Measurements from ENCODE around the gene MSANTD1.
"Not testable (repeated sequence)": the region's sequence is repeated elsewhere in the genome, so short reads cannot be mapped to it uniquely, and the experiment has no call there.

The MSANTD1 gene

GRCh38 chr4:3291969-3292570 lies 43.1 kb downstream of the MSANTD1 start:
- DNase-seq: peak; percentile 60

GRCh38 chr4:3292571-3293400 lies 43.8 kb downstream of the MSANTD1 start, which contains the start of gene RGS12:
Gene RGS12, plus strand, starts transcription at chr4:3293021. Its CDS starts 23,150 bp downstream, at chr4:3316171.
- DNase-seq: peak; percentile 94

- no peak for DNase-seq
Measured at GRCh38 chr4:3293401-3294391, 44.7 kb downstream of the MSANTD1 start.

GRCh38 chr4:3294401-3295241 lies 45.7 kb downstream of the MSANTD1 start:
- DNase-seq: no peak

GRCh38 chr4:3295837-3296624 lies 47.1 kb downstream of the MSANTD1 start:
- no peak for DNase-seq

GRCh38 chr4:3296651-3297050 lies 47.7 kb downstream of the MSANTD1 start:
- DNase-seq: no peak

- no peak for DNase-seq
Measured at GRCh38 chr4:3297066-3297859, 48.3 kb downstream of the MSANTD1 start.

GRCh38 chr4:3299122-3299975 lies 50.4 kb downstream of the MSANTD1 start:
- DNase-seq: no peak

GRCh38 chr4:3299976-3300671 lies 51.2 kb downstream of the MSANTD1 start:
- no peak for DNase-seq

GRCh38 chr4:3300882-3301281 lies 51.9 kb downstream of the MSANTD1 start:
- not testable (repeated sequence) for DNase-seq

GRCh38 chr4:3301450-3302172 lies 52.7 kb downstream of the MSANTD1 start:
- DNase-seq: no peak

- peak; percentile 58 for DNase-seq
Measured at GRCh38 chr4:3302173-3302785, 53.3 kb downstream of the MSANTD1 start.

- no peak for DNase-seq
Measured at GRCh38 chr4:3302786-3303564, 54.0 kb downstream of the MSANTD1 start.

GRCh38 chr4:3303565-3303824 lies 54.5 kb downstream of the MSANTD1 start:
- DNase-seq: no peak

GRCh38 chr4:3303923-3304710 lies 55.2 kb downstream of the MSANTD1 start:
- no peak for DNase-seq
